ENCODE measurements around the gene SUSD3.

DNA sequence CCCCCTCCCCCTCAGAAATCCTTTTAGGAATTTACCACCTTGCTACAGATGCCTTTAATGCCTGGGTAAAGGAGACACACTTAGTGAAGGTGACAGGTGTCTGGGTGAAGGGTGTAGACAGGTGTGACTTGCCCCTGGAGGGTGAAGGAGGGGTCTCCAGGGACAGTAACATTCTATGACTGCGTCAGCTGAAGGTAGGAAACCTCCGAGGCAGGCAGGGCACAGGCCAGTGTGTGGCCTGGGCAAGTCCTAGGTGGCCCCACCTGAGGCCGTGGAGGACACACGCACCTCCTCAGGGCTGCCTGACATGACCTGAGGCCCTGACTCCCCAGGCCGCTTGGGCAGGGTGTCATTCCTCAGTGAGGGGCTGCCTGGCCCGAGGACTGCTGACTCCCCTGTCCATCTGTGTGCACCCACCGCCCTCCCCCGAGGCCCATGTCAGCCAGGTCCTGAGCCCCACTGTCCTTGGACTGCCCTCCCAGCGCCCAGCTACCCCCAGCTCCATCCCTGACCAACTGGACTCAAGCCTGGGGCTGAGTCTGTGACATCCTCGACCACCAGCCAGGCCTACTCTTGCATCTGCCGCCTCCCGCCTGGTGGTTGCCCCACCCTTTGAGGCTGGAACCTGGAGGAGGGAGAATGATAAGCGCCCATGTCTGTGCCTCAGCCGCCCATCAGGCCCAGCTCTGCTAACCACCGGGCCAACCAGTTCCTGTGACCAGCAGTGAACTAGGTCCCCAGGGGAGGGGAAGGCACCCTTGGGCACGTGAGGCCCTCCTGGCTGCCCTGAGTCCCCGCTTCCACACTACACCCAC lies 55.9 kb downstream of the SUSD3 start:
- TF ChIP-seq EP300 (IDR thresholded peaks at IDR 0.05) (no peak), CTCF (IDR thresholded peaks at IDR 0.05) (no peak)
